ENCODE results near the gene CIPC. TPM values are rescaled to one million over a fixed set of nuclear protein-coding genes. Genes with fewer than 3 reads are reported as not detected.

Gene CIPC
- total RNA-seq, 1 experiment from 2014 or later: 12.0 TPM

DNA sequence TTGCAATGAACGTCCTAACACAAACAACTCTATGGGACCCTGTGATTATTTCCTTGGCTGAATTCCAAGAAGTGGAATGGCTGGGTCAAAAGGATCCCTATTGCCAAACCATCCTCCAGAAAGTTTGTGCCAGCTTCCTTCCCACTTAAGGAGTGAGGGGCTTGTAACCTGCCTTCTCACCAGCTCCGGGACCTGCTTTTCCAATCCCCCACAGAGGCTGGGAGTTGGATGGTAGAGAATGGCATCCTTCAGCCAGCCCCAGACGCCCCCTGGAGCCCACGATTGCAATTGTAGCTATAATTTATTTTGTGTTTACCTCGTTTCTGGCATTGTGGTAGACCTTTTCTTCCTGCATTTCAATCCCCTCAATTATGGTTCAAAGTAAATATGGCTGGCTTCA, 53.2 kb downstream of the CIPC start:
- no peak for DNase-seq (ENCODE audit: low read depth)

- peak; percentile 30 for DNase-seq (ENCODE audit: low read depth)
These were observed 54.0 kb downstream of the CIPC start for GRCh38 chr14:77151918-77152588.

DNA sequence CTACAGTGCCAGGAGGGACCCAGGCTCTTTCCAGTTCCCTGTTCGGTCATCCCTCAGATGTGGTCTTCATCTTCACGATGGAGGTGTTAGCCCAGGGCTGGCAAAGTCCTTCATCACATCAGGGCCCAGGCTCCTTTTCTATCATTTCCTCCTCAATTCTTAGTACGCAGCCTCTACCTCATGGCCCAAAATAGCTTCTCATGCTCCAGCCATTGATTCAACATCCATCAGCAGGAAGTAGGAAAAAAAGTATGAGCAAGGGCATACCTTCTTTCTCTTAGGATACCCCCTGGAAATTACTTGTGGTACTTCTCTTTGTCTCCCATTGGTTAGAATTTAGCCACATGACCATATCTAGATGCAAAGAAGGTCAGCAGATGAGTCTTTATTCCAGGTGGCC, 55.7 kb downstream of the CIPC start:
- DNase-seq (ENCODE audit: low read depth): no peak

- no peak for DNase-seq (ENCODE audit: low read depth)
These were observed 56.4 kb downstream of the CIPC start for GRCh38 chr14:77154421-77154820.

DNA sequence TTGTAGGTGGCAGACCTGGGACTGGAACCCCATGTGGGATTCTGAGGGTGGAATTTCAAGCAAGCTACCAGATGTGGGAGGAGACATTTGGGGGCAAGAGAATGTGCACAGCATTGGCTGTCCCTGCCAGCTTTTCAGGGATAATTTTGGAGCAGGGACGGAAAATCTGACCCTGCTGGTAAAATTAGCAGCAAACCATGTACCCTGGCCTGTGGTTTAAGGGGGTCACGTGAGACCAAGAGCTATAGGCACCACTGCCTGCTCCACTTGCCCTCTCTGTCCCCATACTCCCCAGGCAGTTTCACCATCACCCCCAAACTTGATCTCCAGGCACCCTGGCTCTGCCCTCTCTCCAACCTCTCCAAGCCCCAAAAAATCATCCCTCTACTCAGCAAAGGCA, 57.0 kb downstream of the CIPC start:
- DNase-seq (ENCODE audit: low read depth): no peak

DNA sequence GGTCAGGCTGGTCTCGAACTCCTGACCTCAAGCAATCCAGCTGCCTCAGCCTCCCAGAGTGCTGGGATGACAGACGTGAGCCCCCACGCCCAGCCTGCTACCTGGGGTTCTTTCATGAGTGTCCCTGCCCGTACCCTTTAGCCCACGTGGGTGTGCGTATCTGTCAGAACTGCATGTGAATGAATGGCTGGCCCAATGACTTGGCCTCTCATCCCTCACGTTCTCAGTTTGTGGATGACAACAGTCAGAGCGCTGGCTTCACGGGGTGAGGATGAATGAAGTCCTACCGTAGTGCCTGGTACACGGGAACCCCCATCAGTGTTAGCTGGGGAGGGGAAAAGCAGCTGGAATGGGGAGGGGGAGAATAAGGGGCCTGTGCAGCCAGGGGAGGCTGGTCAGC, 59.7 kb downstream of the CIPC start:
- DNase-seq (ENCODE audit: low read depth): no peak

- DNase-seq (ENCODE audit: low read depth): peak; percentile 73
These were observed 60.3 kb downstream of the CIPC start for GRCh38 chr14:77158175-77158881.

DNA sequence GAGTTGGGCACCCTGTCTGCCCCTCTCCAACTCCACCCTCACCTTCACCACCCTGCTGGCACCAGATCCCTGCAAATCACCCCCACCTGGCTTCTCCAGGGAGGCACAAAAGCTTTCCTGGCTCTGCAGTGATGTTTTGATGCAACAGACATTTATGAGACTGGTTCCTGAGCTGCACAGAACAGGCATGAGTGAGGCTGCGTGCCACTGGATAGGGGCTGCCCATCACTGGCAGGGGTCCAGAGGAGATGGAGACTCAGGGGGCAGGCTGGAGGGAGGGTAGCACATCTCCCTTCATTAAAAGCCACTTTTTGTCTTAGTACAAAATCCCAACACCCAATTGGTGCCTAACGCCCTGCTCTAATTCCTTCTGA, 60.8 kb downstream of the CIPC start:
- DNase-seq (ENCODE audit: low read depth): no peak

DNA sequence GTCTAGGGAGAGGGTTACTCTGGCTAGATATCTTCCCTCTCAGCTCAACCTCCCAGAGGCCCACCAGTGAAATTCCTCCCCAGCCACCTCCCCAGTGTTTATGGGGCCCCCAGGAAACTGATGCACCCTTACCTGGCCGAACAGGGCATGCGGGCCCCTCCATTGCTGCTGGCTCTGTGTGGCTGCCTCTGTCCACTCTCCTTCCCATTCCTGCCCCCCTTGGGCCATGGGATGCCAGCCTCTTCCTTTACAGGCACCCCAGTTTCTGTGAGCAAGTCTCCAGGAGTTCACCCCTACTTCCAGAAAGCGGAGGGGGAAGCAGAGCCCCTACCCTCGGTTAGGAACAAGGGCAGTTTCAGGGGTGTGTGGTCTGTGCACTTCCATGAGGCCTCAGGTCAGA, 63.0 kb downstream of the CIPC start:
- no peak for DNase-seq (ENCODE audit: low read depth)

Other genes with a start within 250 kb of the CIPC start
- gene IRF2BPL, start 69.5 kb upstream of the CIPC start, total RNA-seq (2014; rRNA removed; shearing (Covaris generic)): 16.6 and 23.2 TPM in 2 replicates
- gene ZDHHC22, start 43.5 kb downstream of the CIPC start, total RNA-seq (2014; rRNA removed; shearing (Covaris generic)): not detected in 2 replicates
- not detected in 2 replicates for gene TMEM63C, start 83.5 kb downstream of the CIPC start, total RNA-seq (2014; rRNA removed; shearing (Covaris generic))
- gene NGB, start 172.9 kb downstream of the CIPC start, total RNA-seq (2014; rRNA removed; shearing (Covaris generic)): not detected in 2 replicates
- gene POMT2, start 222.6 kb downstream of the CIPC start, total RNA-seq (2014; rRNA removed; shearing (Covaris generic)): 9.4 and 10.1 TPM in 2 replicates
- 20.3 and 22.1 TPM in 2 replicates for gene GSTZ1, start 222.8 kb downstream of the CIPC start, total RNA-seq (2014; rRNA removed; shearing (Covaris generic))